GM12801 (cell line): ENCODE data around the gene ISLR.

Experiments
- CTCF ChIP-seq: IDR thresholded peaks from one replicate; pipeline ENCODE4 v1.5.1; 2011; ENCODE audit warnings: control low read depth; ENCODE audit not compliant: insufficient read length; ENCODE audit errors: extremely low read depth

The ISLR gene

GRCh38 chr15:74173380-74174218 is at the start of gene ISLR:
Gene ISLR (plus strand): TSS chr15:74173710. CDS start chr15:74174859, 1,149 bp downstream.
- TF ChIP-seq CTCF = no peak

DNA sequence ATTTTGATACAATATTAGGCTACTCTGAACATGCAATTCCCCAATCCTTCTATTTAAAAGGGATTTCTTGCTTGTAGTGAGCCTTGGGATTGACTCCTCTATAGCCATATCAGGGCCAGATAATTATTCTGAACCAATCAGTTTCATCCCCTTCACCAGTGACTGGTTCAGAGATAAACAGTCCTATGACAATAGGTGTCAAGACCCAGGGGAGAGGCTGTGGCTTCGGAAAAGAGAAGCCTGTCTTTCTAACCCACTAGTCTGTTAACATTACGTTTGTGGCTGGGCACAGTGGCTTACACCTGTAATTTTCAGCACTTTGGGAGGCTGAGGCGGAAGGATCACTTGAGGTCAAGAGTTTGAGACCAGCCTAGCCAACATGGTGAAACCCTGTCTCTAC is 49.3 kb upstream of the ISLR start:
- TF ChIP-seq CTCF = no peak

GRCh38 chr15:74124759-74125158 is 48.8 kb upstream of the ISLR start:
- TF ChIP-seq CTCF = no peak

- TF ChIP-seq CTCF = no peak
Measured at GRCh38 chr15:74127255-74127953, 46.1 kb upstream of the ISLR start.

DNA sequence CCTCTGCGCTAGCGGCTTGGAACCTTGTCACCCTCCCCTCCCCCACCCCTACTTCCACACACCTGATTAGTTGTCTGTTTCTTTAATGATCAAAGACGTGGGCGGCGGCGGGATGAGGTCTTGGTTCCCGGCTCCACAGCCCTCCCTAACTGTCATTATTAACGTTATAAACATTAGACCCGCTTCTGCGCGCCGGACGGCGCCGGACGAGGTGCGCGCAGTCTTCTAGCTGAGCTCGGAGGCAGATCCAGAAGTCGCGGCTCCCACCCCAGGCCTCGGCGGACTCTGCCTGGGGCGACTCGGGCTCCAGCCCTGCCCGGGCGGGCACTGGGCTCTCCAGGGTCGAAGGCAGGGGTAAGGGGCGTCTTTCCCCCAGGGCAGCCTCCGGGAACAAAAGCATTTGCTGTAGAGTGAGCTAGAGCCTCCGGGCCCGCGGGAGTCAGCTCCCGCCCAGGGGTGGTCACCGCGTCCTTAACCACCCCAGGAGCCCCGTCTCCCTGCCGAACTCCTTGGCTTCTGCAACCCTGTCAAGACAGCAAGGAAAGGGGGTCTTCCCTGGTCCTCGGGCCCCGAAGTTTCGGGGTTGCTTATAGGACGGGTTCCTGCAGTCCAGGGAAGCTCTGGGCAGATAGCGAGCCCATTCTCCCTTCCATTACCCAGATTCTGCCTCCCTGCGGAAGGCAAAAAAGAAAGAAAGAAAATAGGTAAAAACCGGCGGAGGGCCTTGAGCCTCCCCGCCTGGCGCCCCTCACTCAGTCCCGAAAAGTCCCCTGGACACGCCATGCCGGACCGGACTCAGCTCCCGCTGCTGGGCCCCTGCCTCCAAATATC is 45.3 kb upstream of the ISLR start:
- no peak for TF ChIP-seq CTCF

DNA sequence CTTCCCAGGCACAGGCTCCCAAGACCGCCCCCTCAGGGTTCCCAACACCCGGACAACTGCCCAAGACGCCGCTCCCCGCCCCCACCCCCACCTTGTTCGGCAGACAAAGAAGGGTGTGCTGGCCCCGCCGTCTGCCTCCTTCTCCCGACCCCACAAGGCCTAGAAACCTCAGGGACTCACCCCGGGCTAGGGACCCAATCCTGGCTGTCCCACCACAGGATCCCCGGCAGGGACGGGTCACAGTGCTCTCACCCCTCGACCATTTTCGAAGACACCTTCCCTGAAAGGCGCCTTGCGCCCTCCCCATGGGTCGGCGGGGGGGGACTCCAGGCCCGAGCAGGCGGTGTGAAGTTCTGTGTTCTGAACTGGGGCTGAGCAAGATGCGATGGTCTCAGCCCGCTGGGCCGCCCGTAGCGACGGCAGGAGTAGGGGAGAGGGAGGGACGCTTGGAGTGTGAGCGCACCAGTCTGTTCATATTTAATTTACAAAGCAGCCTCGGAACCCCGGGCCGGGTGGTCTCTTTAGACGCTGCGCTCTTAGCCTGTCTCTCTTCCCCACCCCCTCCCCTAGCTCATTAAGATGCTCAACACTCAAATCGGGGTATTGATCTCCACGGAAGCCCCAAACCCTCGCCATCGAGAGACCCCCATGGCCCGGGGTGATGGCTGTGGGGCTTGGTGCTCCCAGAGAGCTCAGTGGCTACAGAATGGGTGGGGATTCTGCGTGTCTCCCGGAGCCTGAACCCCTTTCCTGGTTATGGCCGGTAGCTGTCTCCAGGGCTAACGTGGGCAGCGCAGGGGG is 44.5 kb upstream of the ISLR start:
- TF ChIP-seq CTCF = no peak
